ENCODE data around the gene UBALD1.

The UBALD1 gene

GRCh38 chr16:4640572-4641305 lies 26.1 kb upstream of the UBALD1 start:
- no peaks in the 10 kb centered on the region for H3K9me3 ChIP-seq (ENCODE audit: low read length)
- H3K4me1 ChIP-seq (ENCODE audit: insufficient read depth, low read length) = peaks cover 9% of the 10 kb centered on the region
- no peak overlapping the region for H3K9ac ChIP-seq (ENCODE audit: low read length)
- H3K27me3 ChIP-seq (ENCODE audit: control insufficient read depth in 1 of 2, insufficient read depth in 2 of 2, low read length in 2 of 2) = no peaks in the 10 kb centered on the region
- H3K36me3 ChIP-seq (ENCODE audit: insufficient read depth, low read length) = peaks cover 1% of the 10 kb centered on the region
- no peak overlapping the region for H3K27ac ChIP-seq (ENCODE audit: low read depth, low read length)
- no peak overlapping the region for H3K4me3 ChIP-seq (ENCODE audit: low read depth in 1 of 2, low read length in 2 of 2)

- H3K27me3 ChIP-seq (ENCODE audit: control insufficient read depth in 1 of 2, insufficient read depth in 2 of 2, low read length in 2 of 2) = no peaks in the 10 kb centered on the region
- no peaks in the 10 kb centered on the region for H3K36me3 ChIP-seq (ENCODE audit: insufficient read depth, low read length)
- no peaks in the 10 kb centered on the region for H3K9me3 ChIP-seq (ENCODE audit: low read length)
- no peak overlapping the region for H3K9ac ChIP-seq (ENCODE audit: low read length)
- H3K4me3 ChIP-seq (ENCODE audit: low read depth in 1 of 2, low read length in 2 of 2) = no peak overlapping the region
- peaks cover 9% of the 10 kb centered on the region for H3K4me1 ChIP-seq (ENCODE audit: insufficient read depth, low read length)
- no peak overlapping the region for H3K27ac ChIP-seq (ENCODE audit: low read depth, low read length)
Observed at GRCh38 chr16:4639899-4640509, 25.3 kb upstream of the UBALD1 start.

- H3K36me3 ChIP-seq (ENCODE audit: insufficient read depth, low read length) = no peaks in the 10 kb centered on the region
Observed at GRCh38 chr16:4637501-4638166, 22.9 kb upstream of the UBALD1 start.

GRCh38 chr16:4636196-4636595 lies 21.5 kb upstream of the UBALD1 start:
- Histone ChIP-seq H3K4me3 (ENCODE audit: low read depth in 1 of 2, low read length in 2 of 2) (no peak overlapping the region), H3K4me1 (ENCODE audit: insufficient read depth, low read length) (peaks cover 8% of the 10 kb centered on the region), H3K9me3 (ENCODE audit: low read length) (no peaks in the 10 kb centered on the region), H3K9ac (ENCODE audit: low read length) (no peak overlapping the region), H3K27ac (ENCODE audit: low read depth, low read length) (no peak overlapping the region), H3K36me3 (ENCODE audit: insufficient read depth, low read length) (no peaks in the 10 kb centered on the region), H3K27me3 (ENCODE audit: control insufficient read depth in 1 of 2, insufficient read depth in 2 of 2, low read length in 2 of 2) (no peaks in the 10 kb centered on the region)

More at GRCh38 chr16:4637501-4638166, 22.9 kb upstream of the UBALD1 start:
- Histone ChIP-seq H3K9me3 (ENCODE audit: low read length) (no peaks in the 10 kb centered on the region), H3K4me3 (ENCODE audit: low read depth in 1 of 2, low read length in 2 of 2) (no peak overlapping the region), H3K9ac (ENCODE audit: low read length) (no peak overlapping the region), H3K4me1 (ENCODE audit: insufficient read depth, low read length) (peaks cover 9% of the 10 kb centered on the region), H3K27me3 (ENCODE audit: control insufficient read depth in 1 of 2, insufficient read depth in 2 of 2, low read length in 2 of 2) (no peaks in the 10 kb centered on the region), H3K27ac (ENCODE audit: low read depth, low read length) (no peak overlapping the region)

GRCh38 chr16:4634768-4635167 lies 20.1 kb upstream of the UBALD1 start:
- Histone ChIP-seq H3K9ac (ENCODE audit: low read length) (no peak overlapping the region), H3K27ac (ENCODE audit: low read depth, low read length) (no peak overlapping the region), H3K4me1 (ENCODE audit: insufficient read depth, low read length) (peaks cover under 1% of the 10 kb centered on the region), H3K36me3 (ENCODE audit: insufficient read depth, low read length) (no peaks in the 10 kb centered on the region), H3K9me3 (ENCODE audit: low read length) (no peaks in the 10 kb centered on the region), H3K4me3 (ENCODE audit: low read depth in 1 of 2, low read length in 2 of 2) (no peak overlapping the region), H3K27me3 (ENCODE audit: control insufficient read depth in 1 of 2, insufficient read depth in 2 of 2, low read length in 2 of 2) (no peaks in the 10 kb centered on the region)

GRCh38 chr16:4633910-4634635 lies 19.4 kb upstream of the UBALD1 start:
- Histone ChIP-seq H3K27me3 (ENCODE audit: control insufficient read depth in 1 of 2, insufficient read depth in 2 of 2, low read length in 2 of 2) (no peaks in the 10 kb centered on the region), H3K4me3 (ENCODE audit: low read depth in 1 of 2, low read length in 2 of 2) (no peak overlapping the region), H3K36me3 (ENCODE audit: insufficient read depth, low read length) (no peaks in the 10 kb centered on the region), H3K9me3 (ENCODE audit: low read length) (no peaks in the 10 kb centered on the region), H3K4me1 (ENCODE audit: insufficient read depth, low read length) (no peaks in the 10 kb centered on the region), H3K27ac (ENCODE audit: low read depth, low read length) (no peak overlapping the region), H3K9ac (ENCODE audit: low read length) (no peak overlapping the region)

GRCh38 chr16:4631444-4631843 lies 16.8 kb upstream of the UBALD1 start:
- Histone ChIP-seq H3K4me1 (ENCODE audit: insufficient read depth, low read length) (peaks cover 8% of the 10 kb centered on the region), H3K27me3 (ENCODE audit: control insufficient read depth in 1 of 2, insufficient read depth in 2 of 2, low read length in 2 of 2) (no peaks in the 10 kb centered on the region), H3K36me3 (ENCODE audit: insufficient read depth, low read length) (no peaks in the 10 kb centered on the region), H3K9ac (ENCODE audit: low read length) (no peak overlapping the region), H3K9me3 (ENCODE audit: low read length) (no peaks in the 10 kb centered on the region), H3K4me3 (ENCODE audit: low read depth in 1 of 2, low read length in 2 of 2) (no peak overlapping the region), H3K27ac (ENCODE audit: low read depth, low read length) (no peak overlapping the region)

GRCh38 chr16:4628283-4628682 lies 13.6 kb upstream of the UBALD1 start:
- H3K27me3 ChIP-seq (ENCODE audit: control insufficient read depth in 1 of 2, insufficient read depth in 2 of 2, low read length in 2 of 2) = no peaks in the 10 kb centered on the region
- H3K36me3 ChIP-seq (ENCODE audit: insufficient read depth, low read length) = no peaks in the 10 kb centered on the region
- H3K4me1 ChIP-seq (ENCODE audit: insufficient read depth, low read length) = peaks cover 23% of the 10 kb centered on the region
- H3K27ac ChIP-seq (ENCODE audit: low read depth, low read length) = no peak overlapping the region
- no peak overlapping the region for H3K9ac ChIP-seq (ENCODE audit: low read length)
- no peak overlapping the region for H3K4me3 ChIP-seq (ENCODE audit: low read depth in 1 of 2, low read length in 2 of 2)
- H3K9me3 ChIP-seq (ENCODE audit: low read length) = no peaks in the 10 kb centered on the region

- Histone ChIP-seq H3K9ac (ENCODE audit: low read length) (peak overlapping the region; percentile 83), H3K27ac (ENCODE audit: low read depth, low read length) (no peak overlapping the region), H3K36me3 (ENCODE audit: insufficient read depth, low read length) (no peaks in the 10 kb centered on the region), H3K4me3 (ENCODE audit: low read depth in 1 of 2, low read length in 2 of 2) (peak overlapping the region in 1 of 2 donors; percentile 96), H3K4me1 (ENCODE audit: insufficient read depth, low read length) (peaks cover 23% of the 10 kb centered on the region), H3K27me3 (ENCODE audit: control insufficient read depth in 1 of 2, insufficient read depth in 2 of 2, low read length in 2 of 2) (no peaks in the 10 kb centered on the region), H3K9me3 (ENCODE audit: low read length) (no peaks in the 10 kb centered on the region)
Observed at GRCh38 chr16:4626396-4626795, 11.7 kb upstream of the UBALD1 start.

GRCh38 chr16:4625560-4626159 lies 11.0 kb upstream of the UBALD1 start:
- H3K4me3 ChIP-seq (ENCODE audit: low read depth in 1 of 2, low read length in 2 of 2) = peak overlapping the region; percentile 80 to 96
- H3K27ac ChIP-seq (ENCODE audit: low read depth, low read length) = peak overlapping the region; percentile 95
- H3K4me1 ChIP-seq (ENCODE audit: insufficient read depth, low read length) = peaks cover 23% of the 10 kb centered on the region
- no peaks in the 10 kb centered on the region for H3K27me3 ChIP-seq (ENCODE audit: control insufficient read depth in 1 of 2, insufficient read depth in 2 of 2, low read length in 2 of 2)
- no peaks in the 10 kb centered on the region for H3K36me3 ChIP-seq (ENCODE audit: insufficient read depth, low read length)
- H3K9me3 ChIP-seq (ENCODE audit: low read length) = no peaks in the 10 kb centered on the region
- peak overlapping the region; percentile 83 for H3K9ac ChIP-seq (ENCODE audit: low read length)
